GM21367 (cell line): Measurements from ENCODE around the gene TMEM63C.

Experiments
- ATAC-seq: cut with Tn5 transposase; IDR thresholded peaks from one replicate; pipeline ENCODE4 v1.9.1; 2021; ENCODE audit not compliant: unreplicated experiment

TMEM63C gene

DNA sequence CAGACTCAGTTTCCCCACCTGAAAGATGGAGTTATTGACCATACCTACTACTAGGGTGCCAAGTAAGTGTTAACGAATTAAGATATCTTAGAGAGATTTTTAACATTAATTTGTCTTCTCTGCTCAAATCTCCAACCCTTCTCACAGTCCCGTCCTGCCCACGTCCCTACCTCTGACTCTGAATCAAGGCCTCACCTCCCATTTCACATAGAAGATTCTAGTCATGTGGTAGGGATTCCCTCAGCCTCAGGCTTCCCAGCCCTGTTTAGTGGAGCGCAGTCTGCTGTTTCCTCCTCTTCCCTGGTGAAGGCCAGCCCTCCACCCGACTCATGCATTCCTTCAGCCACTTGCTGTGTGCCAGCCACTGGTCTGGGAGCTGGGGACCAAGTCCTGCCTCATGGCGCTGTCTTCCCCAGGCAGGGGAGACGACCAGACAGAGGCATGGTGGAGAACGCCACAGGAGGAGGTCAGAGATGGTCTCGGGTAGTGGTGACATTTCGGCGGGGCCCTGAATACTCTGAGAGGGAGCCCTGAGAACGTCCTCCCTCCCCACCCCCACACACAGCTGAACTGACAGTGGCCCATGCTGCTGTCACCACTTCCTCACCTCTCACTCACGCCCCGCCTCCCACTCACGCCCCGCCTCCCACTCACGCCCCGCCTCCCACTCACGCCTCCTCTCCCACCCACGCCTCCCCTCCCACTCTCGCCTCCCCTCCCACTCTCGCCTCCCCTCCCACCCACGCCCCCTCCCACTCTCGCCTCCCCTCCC lies 38.8 kb downstream of the TMEM63C start:
- ATAC-seq = no peak

DNA sequence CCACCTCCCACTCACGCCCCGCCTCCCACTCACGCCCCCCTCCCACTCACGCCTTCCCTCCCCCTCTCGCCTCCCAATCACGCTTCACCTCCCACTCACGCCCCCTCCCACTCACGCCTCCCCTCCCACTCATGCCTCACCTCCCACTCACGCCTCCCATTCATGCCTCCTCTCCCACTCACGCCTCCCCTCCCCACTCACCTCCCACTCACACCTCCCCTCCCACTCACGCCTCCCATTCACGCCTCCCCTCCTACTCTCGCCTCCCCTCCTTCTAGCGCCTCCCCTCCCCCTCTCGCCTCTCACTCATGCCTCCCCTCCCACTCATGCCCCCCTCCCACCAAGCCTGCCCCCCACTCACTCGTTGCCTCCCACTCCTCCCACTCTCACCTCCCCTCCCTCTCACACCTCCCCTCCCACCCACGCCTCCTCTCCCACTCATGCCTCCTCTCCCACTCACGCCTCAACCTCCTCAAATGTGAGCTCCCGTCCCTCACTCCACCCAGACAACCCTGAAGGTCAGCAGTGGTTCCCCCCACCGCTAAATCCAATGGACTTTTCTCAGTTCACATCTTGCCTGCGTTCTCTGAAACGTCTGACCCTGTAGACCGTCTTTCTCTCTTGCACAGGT lies 39.8 kb downstream of the TMEM63C start:
- no peak for ATAC-seq

DNA sequence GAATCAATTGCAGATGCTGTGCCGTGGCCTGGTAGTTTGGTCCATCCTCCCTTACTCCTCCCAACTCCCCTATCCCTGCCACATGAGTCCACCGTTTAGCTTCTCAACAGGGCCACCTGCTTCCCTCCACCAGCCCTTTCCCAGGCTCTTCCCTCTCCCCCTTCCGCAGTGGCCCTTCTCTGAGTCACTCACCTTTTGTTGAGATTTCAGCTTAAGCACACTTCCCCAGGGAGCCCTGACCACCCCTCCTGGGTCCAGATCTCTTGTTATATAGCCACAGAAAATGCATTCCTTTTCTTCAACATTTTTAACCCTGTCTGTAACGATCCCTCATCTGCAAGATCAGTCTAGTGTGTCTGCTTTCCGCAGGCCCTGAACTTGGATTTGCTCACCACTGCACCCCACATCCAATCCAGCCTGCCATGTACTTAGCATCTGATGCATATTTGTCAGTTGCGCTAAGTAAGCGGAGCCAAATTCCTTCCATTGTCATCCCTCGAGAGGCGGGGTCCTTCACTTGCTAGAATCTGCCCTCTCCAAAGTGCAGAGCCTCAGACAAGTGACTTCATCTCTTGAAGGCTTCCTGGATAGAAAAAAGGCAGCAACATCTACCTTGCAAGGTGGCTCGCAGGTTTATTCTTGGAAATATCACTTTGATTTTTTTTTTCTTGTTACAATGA lies 41.1 kb downstream of the TMEM63C start:
- no peak for ATAC-seq

DNA sequence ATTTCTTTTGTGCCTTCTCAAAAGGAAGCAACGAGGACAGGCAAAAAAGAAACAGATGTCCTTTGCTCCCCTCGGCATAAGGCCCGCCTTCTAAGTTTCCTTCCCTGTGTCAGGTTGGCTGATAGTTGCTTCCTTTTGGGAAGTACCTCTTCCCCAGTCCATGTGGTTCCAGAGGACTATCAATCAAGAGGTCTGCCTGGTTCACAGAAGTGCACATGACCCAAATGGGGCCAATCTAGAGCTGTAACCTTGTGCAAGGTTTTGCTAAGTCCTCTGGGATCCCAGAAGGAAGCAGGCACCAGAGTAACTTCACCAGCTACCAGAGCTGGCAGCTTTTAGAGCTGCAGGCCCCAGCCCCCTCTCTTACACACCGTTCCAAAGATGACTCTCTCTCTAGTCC lies 42.6 kb downstream of the TMEM63C start:
- no peak for ATAC-seq

DNA sequence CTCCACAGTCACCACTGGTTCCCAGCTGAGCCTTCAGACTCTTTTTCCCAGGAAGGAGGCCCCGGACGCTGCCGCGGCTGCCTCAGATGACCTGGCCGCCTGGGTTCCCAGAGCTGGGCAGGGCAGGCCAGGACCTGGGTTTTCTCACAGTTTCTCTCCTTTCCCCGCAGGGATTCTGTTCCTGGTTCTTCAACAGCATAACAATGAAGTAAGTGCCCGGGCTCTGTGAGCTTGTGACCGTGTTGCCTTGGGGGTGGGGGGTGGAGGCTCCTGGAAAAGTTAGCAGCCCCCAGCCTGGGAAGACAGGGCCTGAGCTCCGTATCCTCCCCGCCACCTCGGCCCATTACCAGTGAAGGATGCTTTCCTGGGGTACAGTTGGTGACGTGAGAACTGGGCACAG lies 43.7 kb downstream of the TMEM63C start:
- no peak for ATAC-seq

DNA sequence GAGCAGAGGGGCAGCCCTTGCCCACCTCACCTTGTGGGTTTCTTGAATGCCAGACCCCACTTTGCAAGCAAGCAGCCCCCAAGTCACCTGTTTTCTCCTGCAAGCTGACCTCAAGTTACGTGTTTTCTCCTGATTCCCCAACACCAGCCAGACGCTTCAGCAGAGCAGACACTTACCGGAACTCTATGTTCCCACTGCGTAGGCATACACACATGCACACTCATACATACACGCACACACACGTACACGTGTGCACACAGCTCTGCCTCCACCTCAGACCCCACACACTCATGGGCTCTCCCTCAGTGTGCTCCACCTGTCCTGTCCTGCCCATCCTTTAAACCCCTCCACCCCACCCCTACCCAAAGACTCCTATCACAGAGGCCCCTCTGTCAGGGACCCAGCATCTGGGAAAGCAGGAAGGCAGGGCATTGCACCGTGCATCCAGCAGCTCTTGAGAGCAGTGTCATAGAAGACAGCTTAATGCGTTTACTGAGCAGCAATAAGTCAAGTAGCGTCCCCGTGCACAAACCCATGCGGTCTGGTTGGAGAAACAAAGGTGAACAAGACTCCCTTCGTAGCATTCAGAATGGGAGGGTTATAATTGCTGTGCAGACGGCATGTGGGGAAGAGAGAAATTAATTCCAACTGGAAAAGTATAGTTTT lies 44.4 kb downstream of the TMEM63C start:
- no peak for ATAC-seq

DNA sequence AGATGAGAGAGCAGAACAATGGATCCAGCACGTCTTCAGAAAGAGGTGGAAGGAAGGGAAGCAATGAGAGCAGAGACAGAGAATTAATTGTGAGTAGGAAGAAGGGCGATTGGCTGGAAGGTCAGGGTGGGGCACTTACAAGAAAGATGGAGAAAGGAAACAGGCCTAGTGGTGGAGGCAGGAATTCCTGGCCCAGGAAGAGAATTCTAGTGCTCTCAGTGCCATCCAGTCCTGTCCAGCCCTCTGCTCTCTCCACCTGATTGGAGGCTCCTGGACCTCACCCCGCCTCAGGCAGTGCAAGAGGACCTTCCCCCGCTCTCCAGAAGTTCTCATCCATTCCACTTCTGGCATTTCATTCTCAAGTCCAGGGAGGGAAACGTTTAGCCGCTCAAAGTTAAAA lies 46.5 kb downstream of the TMEM63C start:
- no peak for ATAC-seq

DNA sequence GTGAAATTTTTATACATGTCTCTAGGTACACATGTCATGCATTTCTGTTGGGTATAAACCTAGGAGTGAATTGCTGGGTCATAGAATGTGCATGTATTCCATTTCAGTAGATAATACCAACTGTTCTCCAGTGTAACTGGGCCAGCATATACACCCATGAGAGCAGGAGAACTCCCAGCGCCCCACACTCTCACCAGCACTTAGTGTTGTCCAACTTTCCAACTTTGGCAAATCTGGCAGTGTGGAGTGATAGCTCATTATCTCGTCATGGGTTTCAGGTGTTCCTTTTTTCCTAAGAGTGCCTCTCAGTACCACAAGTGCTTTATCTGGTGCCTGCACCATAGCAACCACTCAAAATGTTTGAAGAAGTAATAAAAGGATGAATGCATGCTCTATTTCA lies 49.3 kb downstream of the TMEM63C start:
- ATAC-seq = no peak

DNA sequence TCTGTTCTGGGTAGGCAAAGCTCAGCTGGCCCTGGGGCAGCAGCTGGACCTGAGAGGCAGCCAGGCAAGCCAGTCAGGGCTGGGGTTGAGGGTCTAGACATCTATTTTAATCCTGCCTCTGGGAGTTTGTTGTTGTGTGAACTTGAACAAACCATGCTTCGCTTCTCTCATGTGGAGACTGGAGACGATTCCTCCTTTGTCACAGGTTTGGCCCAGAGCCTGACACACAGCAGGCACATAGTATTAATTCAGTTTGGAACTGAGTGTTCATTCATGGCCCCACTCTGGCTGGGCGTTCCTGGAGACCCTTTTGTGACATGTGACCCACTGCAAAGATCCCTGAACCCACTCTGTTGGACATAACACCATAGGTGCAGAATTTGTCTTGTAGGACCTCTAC lies 50.1 kb downstream of the TMEM63C start:
- no peak for ATAC-seq

DNA sequence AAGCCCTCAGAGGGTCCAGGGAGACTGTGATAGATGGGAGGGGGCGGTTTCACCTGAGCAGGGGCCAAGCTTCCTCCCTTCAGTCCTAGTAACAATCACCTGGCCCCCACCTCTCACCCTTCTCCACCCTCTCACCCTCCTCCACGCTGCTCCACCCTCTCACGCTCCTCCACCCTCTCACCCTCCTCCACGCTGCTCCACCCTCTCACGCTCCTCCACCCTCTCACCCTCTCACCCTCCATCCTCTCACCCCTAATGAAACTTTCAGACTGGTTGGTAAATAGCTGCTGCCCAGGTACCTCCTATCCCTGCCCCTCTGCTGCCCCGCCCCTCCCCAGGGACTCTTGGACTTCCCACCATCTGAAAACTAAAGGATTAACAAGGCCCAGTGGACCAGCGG lies 55.2 kb downstream of the TMEM63C start:
- no peak for ATAC-seq

DNA sequence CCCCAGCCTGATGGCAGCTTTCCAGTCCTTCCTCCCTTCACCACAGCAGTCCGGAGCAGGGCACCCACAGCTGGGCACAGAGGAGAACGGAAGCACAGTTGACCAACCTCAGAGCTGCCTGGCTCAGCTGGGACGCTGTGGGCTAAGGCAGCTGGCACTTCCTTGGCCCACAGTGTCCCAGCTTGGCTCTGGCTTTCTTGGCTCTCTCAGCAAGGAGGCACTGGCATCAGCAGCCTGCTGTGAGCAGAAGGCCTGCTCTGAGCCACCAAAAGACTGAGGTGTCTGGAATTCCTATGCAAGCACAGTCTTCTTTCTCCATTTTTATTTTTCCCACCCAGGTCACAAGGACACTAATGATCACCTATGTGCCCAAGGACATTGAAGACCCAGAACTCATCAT lies 56.8 kb downstream of the TMEM63C start:
- ATAC-seq = no peak

DNA sequence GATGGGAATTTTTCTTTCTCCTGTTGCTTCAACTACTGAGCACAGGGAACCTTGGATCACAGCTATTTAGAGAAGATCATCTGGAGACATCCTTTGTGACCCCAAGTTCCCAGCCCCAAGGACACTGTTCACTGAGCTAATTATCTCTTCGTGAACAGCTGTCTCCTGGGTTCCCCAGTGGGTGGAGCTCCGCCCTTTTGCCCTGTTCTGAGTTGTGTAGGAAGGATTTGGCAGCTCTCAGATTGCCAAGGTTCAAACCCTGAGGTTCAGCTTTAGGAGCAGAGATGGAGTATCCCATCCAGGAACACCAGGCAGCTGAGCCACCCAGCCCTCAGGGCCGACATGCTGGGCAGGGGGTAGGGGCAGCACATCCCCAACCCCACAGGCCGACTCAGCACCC lies 57.4 kb downstream of the TMEM63C start:
- ATAC-seq = no peak

DNA sequence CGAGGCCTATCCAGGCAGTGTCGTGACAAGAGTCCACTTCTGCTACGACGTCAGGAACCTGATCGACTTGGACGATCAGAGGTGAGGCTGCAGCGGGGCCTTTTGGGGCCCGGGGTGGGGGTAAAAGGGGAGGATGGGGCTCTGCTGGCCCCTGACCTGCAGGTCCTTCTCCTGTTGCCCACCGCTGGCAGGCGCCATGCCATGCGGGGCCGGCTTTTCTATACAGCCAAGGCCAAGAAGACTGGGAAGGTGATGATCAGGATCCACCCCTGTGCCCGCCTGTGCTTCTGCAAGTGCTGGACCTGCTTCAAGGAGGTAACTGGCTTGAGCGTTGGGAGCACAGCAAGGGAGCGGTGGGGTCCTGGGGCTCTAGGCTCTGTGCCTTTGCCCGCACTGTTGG lies 57.8 kb downstream of the TMEM63C start:
- ATAC-seq = no peak

DNA sequence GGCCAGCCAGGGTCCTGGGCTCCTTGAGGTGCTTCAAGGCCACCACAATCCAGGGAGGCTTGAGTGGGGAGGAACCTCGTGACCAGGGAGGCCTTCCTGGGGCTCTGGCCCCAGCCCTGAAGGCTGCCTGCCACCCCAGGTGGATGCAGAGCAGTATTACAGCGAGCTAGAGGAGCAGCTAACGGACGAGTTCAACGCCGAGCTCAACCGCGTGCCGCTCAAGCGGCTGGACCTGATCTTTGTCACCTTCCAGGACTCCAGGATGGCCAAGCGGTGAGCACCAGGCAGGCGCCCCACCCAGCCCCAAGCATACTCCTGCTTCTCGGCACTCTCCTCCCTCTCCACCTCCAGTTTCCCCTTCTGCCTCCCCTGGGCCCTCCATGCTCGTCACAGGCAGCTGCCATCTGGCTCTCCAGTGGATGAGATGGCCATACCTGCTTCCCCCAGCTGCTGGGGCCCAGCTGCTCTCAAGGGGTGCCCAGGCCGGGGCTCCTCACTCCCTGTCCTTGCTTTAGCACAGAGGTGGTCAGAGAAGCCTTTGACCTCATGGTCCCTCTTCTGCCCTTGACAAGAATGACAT lies 58.8 kb downstream of the TMEM63C start:
- ATAC-seq = no peak

DNA sequence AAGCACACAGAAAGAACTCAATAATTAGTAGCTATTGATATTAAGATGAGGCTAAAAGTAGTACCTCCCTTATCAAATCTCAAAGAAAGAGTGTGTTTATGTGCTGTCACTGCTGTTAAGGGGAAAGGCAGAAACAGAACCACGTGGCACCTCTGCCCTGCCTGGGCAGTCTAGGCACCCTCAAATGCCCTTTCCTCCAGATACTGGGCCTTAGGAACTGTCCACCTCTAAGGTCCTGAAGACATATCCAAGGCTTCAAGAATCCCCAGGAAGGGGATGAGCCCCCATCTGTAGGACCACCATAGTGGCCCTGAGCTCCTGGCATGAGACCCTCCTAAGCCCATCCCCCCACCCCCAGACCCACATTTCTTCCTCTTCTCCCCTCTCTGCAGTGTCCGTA lies 60.4 kb downstream of the TMEM63C start:
- ATAC-seq = no peak

DNA sequence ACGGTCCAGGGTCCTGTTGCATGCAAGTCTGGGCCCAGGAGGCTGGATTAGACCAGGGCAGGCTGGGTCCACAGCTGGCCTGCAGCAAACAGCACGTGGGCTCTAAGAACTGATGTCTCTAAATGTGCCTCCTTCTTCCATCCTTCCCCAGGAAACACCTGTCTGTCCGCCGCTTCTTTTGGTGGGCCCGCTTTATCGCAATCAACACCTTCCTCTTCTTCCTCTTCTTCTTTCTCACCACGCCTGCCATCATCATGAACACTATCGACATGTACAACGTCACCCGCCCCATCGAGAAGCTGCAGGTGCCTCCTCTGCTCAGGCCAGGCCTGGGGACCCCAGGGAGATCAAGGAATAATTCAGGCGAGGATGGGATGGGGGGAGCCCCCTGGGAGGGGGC lies 61.2 kb downstream of the TMEM63C start:
- no peak for ATAC-seq

DNA sequence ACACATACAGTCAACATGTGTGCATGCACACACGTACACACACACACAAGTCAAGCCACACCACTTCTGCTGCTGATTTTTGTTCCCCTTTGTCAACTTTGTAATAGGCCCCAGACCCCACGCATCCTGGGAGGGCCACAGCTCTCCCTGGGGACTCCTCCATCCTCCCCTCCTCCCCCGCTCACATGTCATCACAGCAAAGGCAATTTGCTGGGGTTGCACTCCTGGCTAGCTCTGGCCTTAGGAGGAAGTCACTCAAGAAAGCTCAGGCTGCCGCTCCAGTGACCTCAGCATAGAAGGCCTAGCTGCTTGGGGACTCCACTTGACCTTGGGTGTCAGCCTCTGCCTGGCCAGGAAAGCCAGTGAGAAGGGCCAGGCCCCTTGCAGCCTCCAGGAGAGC lies 62.3 kb downstream of the TMEM63C start:
- ATAC-seq = no peak

DNA sequence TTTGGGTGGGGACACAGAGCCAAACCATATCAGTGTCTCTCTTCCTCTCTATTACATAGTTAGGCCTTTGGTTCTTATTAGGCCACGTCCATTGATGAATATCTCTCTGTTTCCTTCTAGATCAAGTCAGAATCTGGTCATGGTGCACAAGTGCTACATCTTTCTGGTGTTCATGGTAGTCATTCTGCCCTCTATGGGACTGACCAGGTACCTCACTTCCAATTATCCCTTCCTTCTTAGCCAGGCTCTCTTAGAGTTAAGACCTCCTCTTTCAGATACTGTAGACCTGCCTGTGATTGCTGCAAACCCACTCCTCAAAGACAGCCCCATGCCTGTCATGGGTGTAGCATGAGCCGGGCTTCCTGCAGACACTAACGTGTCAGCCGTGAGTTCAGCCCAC lies 64.2 kb downstream of the TMEM63C start:
- no peak for ATAC-seq

DNA sequence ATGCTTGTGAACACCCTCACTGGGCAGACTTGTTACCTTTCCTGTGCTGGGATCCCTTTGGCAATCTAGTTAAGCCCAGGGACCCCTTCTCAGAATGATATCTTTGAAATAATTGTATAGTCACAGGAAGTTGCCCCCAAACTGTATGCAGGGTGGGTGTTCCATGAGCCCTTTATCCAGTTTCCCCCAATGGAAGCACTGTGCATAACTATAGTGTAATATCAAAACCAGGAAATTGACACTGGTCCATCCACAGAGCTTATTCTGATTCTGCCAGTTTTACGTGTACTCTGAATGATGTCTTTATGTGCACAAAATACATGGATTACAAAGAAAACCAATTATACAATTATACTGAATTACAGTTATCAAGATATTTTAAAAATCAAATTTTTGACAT lies 65.2 kb downstream of the TMEM63C start:
- no peak for ATAC-seq

DNA sequence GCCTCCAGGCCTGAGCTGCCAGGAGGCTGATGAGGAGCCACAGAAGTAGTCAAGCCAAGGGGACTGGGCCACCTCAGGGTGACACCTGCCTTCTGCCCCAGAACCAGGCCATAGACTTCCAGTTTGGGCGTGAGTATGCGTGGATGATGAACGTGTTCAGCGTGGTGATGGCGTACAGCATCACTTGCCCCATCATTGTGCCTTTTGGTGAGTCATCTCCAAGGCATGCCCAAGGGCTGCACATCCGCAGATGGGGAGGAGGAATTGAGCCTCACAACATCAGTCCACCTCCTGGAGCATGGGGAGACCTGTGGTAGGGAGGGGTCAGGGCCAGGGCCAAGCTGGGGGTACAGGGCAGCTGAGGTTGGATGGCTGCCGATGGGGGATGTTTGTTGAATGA lies 67.1 kb downstream of the TMEM63C start:
- ATAC-seq = no peak

DNA sequence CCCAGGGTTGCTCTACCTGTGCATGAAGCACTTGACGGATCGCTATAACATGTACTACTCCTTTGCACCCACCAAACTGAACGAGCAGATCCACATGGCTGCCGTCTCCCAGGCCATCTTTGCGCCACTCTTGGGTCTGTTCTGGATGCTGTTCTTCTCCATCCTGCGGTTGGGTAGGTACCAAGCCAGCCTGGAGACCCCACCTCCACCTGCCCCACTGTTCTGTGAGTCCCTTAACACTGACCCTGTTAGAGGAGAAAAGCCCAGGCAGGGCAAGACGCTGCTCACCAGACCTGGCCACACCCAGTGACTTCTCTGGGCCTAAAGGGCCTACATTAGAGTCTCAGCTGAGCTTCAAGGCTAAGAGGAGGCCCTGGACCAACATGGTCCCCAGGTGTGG lies 67.7 kb downstream of the TMEM63C start:
- ATAC-seq = no peak

DNA sequence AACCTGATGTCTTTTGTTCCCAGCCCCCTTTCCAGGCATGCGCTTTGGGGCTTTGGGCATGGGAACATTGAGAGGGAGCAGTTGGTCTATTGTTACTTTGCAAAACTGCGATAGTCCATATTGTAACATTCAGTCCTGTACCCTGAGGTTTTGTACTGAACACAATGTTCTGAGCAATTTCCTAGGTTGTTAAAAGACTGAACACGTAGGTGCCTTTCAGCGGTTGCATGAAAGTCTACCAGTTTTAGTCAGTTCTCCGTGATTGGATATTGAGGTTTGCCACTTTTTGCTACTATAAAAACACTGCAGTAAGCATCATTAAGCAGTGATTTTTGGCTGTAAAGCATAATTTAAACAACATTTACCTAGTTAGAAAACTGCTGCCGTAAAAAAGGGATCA lies 69.3 kb downstream of the TMEM63C start:
- no peak for ATAC-seq
